KOPT-K1 (cell line): ENCODE results near the gene SAMD4A.

ENCODE experiments used
- H3K27ac ChIP-seq: fragments of 200-600 bp; sonication (generic); 2 replicates; pipeline ENCODE4 v1.5.1; 2016; ENCODE audit warnings: antibody characterized with exemption, mild to moderate bottlenecking, low read depth, low read length; ENCODE audit not compliant: poor library complexity, severe bottlenecking
- H3K36me3 ChIP-seq: fragments of 200-600 bp; sonication (generic); 2 replicates; pipeline ENCODE4 v1.5.1; 2017; ENCODE audit warnings: antibody characterized with exemption, mild to moderate bottlenecking, low read length, moderate library complexity; ENCODE audit not compliant: insufficient read depth
- H3K9me3 ChIP-seq: fragments of 200-600 bp; sonication (generic); 2 replicates; pipeline ENCODE4 v1.5.1; 2017; ENCODE audit warnings: antibody characterized with exemption, low read length, mild to moderate bottlenecking; ENCODE audit not compliant: insufficient read depth, poor library complexity, severe bottlenecking

Gene SAMD4A

DNA sequence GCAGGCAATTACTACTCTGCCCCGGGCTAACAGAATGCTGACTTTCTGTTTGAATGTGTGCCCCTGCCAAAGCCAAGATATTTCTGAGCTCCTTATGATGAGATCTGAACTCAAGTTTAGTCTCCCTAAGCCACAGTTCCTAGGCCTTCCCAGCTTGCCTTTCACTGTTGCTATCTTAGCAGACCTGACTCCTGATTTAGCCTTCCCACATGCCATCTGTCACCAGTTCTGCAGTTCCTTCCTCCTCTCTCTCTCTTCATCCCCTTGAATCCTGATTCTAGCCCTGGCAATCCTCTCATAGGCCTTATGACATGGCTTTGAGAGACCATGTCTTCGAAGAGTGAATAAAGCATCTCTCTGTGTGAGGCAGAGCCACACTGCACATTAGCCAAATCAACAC is 12.5 kb upstream of the SAMD4A start:
- H3K36me3 ChIP-seq = no peaks in the 10 kb centered on the region
- H3K27ac ChIP-seq = no peak overlapping the region
- H3K9me3 ChIP-seq = no peaks in the 10 kb centered on the region

DNA sequence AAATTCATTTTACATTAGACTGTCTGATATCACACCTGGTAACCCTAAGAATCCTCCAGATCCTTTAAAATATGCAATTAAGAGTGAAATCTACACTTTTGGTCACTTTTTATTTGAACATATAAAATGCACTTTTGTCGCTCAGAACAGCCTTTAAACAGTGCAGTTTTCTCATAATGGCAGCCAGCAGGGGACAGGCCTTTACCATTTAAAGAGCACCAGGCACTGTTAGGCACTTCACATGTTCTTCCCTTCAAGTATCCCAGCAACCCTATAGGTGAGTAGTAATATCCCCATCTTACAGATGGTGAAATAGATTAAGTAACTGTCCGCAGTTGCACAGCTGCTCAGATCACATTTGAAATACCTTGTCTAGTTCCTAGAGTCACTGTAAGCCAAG is 11.3 kb upstream of the SAMD4A start:
- Histone ChIP-seq H3K9me3 (no peaks in the 10 kb centered on the region), H3K27ac (no peak overlapping the region), H3K36me3 (no peaks in the 10 kb centered on the region)

DNA sequence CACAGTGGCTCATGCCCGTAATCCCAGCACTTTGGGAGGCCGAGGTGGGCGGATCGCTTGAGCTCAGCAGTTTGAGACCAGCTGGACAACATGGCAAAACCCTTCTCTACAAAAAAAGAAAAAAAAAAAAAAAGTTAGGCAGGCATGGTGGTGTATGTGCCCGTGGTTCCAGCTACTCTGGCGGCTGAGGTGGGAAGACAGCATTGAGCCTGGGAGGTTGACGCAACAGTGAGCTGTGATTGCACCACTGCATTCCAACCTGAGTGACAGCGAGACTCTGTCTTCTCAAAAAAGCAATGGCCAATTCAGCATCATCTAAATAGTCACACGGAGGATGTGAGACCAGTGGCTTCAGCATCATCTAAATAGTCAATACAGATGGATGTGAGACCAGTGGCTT is 10.4 kb upstream of the SAMD4A start:
- Histone ChIP-seq H3K27ac (no peak overlapping the region), H3K9me3 (no peaks in the 10 kb centered on the region), H3K36me3 (no peaks in the 10 kb centered on the region)

DNA sequence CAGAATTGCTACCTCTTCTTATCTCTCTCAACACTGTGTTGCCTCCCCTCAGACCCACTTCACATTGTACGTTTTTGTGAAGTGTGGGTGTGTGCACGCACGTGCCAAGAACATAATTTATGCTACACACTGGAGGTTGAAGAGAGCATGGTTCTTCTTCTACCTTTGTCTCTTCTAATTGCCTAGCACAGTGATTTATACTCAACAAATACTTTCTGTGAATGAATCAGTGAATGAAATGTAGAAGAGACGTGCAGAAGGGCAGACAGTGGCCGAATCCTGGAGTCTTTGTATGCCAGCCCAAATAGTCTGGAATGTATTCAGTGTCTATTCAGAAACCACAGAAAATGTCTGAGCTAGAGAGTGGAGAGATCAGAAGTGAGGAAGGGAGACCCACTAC is 4.6 kb upstream of the SAMD4A start:
- no peaks in the 10 kb centered on the region for H3K9me3 ChIP-seq
- H3K36me3 ChIP-seq = no peaks in the 10 kb centered on the region
- H3K27ac ChIP-seq = no peak overlapping the region

DNA sequence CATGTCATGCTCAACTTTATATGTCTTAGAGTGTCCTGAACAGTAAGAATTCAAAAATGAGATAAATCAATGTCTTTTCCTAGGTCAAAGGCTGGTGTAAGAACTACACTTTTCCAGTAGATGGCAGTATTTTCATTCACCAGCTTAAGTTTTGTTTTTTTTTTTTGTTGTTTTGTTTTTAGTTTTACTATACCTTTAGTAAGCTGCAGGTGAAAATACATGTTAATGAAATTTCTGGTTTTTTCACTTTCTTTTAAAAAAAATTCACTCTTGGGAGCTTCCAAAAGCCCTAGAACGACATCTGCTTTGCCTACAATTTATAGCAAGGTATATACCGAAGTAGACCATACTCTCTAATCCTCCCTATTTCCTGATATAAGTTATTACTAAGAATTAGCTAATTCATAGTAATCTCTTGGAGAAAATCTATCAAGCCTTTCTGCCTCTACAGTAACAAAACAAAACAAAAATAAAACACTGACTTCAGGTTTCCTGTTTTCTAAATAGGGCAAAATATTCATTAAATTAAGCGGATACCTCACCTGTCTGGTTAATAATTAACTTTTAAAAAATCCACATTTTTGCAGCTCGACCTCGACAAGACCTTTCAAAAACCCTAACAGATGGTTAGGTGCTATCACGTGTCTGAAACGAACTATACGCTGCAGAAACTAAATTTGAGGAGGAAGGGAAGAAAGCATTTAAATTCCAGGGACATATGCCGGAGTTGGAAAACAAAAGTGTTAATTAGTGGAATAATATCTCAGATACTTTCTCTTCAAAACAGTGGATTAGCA is 2.7 kb upstream of the SAMD4A start:
- Histone ChIP-seq H3K36me3 (no peaks in the 10 kb centered on the region), H3K9me3 (no peaks in the 10 kb centered on the region), H3K27ac (no peak overlapping the region)

DNA sequence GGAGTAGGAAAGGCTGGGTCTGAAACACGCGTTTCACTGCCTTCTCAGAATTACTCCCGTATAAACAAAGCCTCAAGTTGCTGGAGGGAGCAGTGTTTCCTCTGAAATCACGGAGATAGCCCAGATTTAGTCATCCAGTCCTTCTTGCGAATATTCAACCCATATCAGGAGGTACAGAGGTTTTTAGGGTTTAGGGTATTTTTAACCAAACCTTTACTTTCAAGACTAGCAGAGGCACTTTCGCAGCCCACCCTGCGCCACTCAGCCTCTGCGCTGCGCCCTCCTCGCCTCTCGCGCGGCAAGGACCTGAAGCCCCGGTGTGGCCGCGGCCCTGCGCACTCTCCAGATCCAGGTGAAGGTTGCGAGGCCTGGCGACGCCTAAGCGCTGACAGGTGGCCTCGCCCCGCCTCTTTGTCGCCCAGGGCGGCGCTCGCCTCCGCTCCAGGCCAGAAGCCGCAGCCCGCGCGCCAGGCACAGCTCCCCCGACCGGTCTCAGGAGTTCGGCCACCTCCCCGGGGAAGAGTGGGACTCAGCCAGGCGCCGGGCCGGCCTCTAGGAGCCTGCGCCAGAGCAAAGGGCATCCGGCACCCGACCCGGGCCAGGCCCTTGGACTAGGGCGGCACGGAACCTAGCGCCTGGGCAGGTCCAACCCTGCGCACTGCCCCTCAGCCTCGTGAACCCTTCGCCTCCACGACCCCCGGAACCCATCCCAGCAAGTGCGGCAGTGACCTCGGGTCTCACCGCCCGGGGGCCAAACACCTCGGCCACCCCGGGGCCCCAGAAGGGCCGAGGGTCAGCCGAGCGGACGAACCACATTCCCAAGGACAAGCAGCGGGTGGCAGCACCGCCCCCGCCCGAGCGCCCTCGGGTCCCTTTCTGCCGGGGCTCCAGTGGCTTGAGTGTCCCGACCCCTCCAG is 1.8 kb upstream of the SAMD4A start:
- H3K36me3 ChIP-seq = no peaks in the 10 kb centered on the region
- H3K27ac ChIP-seq = no peak overlapping the region
- no peaks in the 10 kb centered on the region for H3K9me3 ChIP-seq

DNA sequence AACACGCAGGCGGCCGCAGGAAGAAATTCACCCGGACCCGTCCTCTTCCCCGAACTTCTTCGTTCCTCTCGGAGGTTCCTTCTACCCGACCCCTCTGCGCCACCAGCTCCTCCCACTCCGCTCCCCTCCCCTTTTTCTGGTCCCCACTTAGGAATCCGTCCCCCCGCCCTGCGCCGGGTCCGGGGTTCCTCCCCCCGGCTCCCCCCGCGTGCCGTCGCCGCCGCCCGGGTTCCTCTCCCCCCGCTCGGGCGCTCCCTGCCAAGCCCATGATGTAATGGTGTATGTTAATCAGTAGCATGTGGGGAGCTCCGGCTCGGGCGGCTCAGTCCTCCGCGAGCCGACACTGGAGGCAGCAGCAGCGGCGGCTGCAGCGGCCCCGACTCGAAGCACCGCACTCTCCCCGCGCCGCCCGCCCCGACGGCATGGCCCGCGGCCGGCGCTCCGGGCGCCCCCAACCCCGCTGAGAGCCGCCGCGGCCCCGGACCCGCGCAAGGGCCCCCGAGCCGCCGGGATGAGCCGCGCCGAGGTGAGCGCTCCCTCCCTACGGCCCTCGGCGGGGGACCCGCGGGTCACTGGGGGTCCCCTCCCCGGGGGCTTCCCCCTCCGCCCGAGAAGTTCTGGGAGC is 1.0 kb upstream of the SAMD4A start:
- no peak overlapping the region for H3K27ac ChIP-seq
- no peaks in the 10 kb centered on the region for H3K9me3 ChIP-seq
- H3K36me3 ChIP-seq = no peaks in the 10 kb centered on the region

DNA sequence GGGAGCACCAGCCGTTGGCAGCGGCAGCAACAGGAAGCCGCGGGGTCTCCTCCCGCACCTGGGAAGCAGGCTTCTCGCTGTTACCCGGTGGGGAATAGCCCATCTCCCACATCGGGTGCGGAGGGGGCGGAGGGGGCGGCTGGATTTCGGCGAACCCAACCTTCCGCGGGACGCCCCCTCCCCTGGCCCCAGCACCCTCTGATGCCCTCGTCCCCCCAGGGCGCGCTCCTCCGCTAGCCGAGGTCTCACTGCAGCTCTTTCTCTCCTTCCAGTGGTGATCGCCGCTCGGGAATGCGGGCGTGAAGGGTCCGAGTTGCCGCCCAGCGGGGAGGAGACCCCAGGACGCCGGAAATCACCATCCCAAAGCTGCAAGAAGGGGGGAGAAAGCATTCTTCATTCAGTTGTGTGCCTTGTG is 303 bp downstream of the SAMD4A start:
- Histone ChIP-seq H3K36me3 (no peaks in the 10 kb centered on the region), H3K27ac (no peak overlapping the region), H3K9me3 (peaks cover 8% of the 10 kb centered on the region)

DNA sequence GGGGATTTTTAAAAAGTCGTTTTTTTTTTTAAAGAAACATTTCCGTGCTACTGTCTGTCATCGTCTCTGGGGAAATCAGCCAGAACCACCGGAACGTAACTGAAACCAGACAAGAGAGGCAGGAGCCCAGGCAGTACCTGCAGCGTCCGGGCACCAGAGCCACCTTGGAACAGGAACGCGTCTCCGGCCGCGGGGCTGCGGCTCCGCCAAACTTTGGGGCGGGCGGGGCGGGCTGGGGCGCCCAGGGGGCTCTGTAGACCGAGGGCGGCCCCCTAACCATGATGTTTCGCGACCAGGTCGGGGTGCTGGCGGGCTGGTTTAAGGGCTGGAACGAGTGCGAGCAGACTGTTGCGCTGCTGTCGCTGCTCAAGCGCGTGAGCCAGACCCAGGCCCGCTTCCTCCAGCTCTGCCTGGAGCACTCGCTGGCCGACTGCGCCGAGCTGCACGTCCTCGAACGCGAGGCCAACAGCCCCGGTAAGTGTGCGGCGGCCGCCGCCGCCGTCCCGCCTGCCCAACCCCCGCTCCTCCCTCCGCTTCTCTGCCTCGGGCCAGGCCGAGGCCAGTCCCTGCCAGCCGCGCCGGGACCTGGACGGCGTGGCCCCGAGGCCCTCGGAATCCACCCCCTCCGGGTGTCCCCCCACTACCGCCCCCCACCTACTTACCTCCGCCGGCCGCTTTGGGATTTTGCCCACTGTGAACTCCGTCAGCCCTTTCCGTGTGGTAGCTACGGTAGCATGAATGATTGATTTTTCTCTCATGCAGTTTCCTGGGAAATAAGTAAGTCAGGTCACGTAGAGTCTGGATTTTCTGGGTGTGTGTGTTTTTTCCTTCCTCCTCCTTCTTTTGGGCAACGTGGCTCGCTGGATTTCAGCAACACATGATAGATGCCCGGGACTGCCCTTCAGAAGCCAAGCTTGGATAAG is 972 bp downstream of the SAMD4A start:
- Histone ChIP-seq H3K27ac (no peak overlapping the region), H3K9me3 (peaks cover 15% of the 10 kb centered on the region), H3K36me3 (no peaks in the 10 kb centered on the region)

DNA sequence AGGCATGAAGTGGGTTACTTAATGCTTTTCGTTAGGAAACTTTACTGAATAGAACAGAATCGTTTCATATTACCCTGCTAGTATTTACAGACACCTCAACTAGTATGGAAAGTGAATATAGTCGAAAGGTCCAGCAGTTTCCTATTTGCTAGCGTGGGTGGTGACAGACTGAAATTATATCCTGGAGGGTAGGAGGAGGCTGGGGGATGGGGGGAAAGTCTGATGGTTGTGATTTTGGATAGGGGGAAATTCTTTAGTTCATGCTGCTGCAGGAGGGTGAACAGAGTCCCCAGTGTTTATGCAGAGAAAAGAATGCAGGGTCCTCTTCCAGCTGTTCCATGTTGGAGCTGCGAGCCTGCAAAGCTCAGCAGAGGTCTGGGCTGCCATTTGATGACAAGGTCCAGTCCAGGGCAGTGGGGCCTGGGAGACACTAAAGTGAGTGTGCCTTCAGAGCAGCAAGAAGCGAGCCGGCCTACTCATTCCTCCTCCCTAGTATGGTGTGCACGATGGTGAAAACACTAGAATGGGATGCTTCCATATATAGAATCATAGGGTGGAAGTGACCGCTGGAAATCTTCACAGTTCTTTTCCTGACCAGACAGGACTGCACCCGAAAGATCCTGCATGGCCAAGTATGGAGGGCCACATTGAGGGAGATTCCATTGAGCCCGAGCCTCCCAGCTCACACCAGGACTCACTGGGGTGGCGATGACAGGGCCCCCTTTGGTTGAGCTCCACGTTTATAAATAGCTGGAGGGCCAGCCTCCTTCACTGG is 2.1 kb downstream of the SAMD4A start:
- H3K27ac ChIP-seq = no peak overlapping the region
- H3K36me3 ChIP-seq = no peaks in the 10 kb centered on the region
- peaks cover 24% of the 10 kb centered on the region for H3K9me3 ChIP-seq

DNA sequence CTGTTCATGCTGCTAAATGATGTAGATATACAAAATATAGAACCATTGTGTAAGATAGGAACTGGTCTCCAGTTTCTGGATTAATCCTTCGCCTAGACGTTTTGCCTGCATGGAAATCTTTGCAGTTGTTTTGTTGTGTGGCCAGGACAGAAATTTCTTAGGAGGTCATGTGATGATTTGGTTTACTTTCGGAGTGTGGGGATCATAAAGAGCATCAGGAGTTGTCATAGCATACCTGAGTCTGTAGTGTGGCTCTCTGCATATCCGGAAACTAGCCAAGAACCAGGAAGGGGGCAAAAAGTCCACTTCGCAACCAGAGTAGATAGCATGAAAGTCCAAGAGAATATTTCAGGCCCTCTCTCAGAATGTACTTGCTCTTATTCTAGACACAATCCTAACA is 3.1 kb downstream of the SAMD4A start:
- H3K9me3 ChIP-seq = peaks cover 24% of the 10 kb centered on the region
- H3K36me3 ChIP-seq = no peaks in the 10 kb centered on the region
- H3K27ac ChIP-seq = no peak overlapping the region

DNA sequence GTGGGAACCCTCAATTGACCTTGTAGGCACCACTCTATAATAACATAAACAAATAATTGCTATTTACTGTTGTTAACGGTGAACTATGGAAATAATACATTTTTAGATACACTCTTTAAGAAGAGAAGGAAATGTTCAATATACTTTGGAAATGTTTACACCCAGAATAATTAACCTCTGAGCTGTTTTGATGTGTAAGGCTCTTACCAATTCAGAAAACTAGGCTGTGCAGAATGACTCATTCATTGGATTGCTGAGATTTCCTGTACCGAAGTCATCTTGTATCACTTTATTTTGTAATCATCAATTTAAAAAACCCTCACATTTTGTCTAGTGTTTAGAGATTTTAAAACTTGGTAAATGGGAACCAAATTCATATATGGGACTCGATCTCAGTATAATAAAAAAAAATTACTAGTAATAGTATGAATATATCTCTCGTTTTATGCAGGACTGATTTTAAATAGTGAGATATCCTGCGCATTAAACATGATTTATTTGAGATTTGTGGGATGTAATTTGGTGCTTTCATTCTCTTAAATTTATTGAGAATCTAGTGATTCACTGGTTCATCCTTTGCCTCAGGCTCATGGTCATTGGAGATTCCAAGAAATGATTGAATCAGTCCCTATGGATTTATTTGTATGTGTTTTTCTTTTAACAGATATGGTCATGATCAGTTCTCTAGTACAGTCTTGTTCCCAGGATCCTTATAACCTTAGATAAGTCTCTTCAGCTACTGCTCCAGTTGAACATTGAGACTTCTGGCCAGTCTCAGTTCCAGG is 3.9 kb downstream of the SAMD4A start:
- H3K9me3 ChIP-seq = peaks cover 24% of the 10 kb centered on the region
- no peaks in the 10 kb centered on the region for H3K36me3 ChIP-seq
- H3K27ac ChIP-seq = no peak overlapping the region

DNA sequence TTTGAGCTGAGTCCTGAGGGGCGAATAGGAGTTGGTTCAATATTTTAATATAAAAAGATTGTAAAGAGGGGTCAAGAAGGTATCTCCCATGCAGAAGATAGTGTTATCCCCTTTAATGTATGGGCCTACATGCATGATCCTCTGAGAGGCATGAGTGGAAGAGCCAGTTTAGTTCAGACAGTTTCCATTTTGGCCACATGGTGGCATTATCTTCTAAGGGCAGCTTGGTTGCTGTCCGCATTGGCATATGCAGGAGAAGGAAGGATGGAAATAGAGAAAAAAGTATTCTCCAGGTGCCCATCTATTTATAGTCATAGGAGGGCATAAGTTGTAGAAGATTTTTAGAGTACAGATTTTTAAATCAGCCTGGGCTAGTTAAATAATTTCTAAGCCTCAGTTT is 5.4 kb downstream of the SAMD4A start:
- no peaks in the 10 kb centered on the region for H3K36me3 ChIP-seq
- H3K27ac ChIP-seq = no peak overlapping the region
- H3K9me3 ChIP-seq = peaks cover 24% of the 10 kb centered on the region
